NB4 (cell line): ENCODE data around the gene SEPTIN11.

Source experiments
- POLR2A ChIP-seq: IDR thresholded peaks from 2 replicates; pipeline ENCODE4 v1.6.1; 2011; ENCODE audit warnings: mild to moderate bottlenecking; ENCODE audit not compliant: insufficient read length; ENCODE audit errors: extremely low read depth
- TF ChIP-seq, protein P1 (sequence below): IDR thresholded peaks from one replicate; pipeline ENCODE4 v1.5.1; 2012; ENCODE audit warnings: low read depth, low read length

DNA sequence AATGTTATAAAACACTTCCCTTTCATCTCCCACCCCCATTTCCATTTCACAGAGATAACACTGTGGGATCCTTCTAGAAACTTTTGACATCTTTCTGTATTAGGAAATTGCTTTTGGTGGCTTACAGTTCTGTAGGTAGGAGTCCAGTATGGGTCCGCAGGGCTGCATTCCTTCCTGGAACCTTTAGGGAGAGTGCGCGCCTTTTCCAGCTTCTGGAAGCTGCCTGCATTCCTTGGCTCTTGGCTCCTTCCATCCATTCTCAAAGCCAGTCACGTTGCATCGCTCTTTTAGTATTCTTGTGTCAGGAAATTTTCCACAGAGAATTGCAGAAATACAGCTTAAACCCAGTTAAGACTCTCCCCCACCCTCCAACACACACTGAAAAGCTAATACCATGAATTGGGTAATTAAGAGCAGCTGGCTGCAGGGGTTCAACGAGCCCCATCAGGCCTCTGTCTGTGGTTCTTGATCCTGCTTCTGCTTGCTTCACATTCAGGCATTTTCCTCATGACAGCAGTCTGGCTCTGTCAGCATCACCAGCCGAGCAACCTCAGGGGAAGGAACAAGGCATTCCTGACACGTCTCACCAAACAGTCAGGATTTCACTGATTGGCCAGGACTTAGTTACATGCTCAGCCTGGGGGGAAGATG lies 48.8 kb downstream of the SEPTIN11 start:
- TF ChIP-seq, protein P1, sequence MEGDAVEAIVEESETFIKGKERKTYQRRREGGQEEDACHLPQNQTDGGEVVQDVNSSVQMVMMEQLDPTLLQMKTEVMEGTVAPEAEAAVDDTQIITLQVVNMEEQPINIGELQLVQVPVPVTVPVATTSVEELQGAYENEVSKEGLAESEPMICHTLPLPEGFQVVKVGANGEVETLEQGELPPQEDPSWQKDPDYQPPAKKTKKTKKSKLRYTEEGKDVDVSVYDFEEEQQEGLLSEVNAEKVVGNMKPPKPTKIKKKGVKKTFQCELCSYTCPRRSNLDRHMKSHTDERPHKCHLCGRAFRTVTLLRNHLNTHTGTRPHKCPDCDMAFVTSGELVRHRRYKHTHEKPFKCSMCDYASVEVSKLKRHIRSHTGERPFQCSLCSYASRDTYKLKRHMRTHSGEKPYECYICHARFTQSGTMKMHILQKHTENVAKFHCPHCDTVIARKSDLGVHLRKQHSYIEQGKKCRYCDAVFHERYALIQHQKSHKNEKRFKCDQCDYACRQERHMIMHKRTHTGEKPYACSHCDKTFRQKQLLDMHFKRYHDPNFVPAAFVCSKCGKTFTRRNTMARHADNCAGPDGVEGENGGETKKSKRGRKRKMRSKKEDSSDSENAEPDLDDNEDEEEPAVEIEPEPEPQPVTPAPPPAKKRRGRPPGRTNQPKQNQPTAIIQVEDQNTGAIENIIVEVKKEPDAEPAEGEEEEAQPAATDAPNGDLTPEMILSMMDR, result no peak
- no peak for TF ChIP-seq POLR2A
